Activated CD4-positive, alpha-beta memory T cell treated with anti-CD3 and anti-CD28 coated beads, Interleukin-2, amount 10 ng/mL, durations not matched to agents 7 days and 5 days (primary cell): ENCODE results near the gene SORD. TPM values are rescaled to one million over a fixed set of nuclear protein-coding genes. Genes with fewer than 3 reads are reported as not detected.
"Not testable (repeated sequence)": the region's sequence is repeated elsewhere in the genome, so short reads cannot be mapped to it uniquely, and the experiment has no call there.

Experiments used
- CTCF ChIA-PET: fragments of 350-600 bp; sonication (Branson Sonifier 250); formaldehyde crosslinking; loops from one replicate; lab custom pipeline; 2021; ENCODE audit warnings: antibody characterized with exemption, inconsistent platforms; lab: Charles Lee
- POLR2A ChIA-PET: fragments of 350-600 bp; sonication (Branson Sonifier 250); formaldehyde crosslinking; loops from one replicate; lab custom pipeline; 2021; ENCODE audit warnings: antibody characterized with exemption; lab: Charles Lee
- DNase-seq: peaks from one replicate; pipeline ENCODE4 v3.0.0-alpha.2; 2020
- H3K27ac Mint-ChIP-seq: one replicate; pipeline ENCODE4 v1.8.0; 2021; ENCODE audit warnings: mild to moderate bottlenecking, mixed read lengths
- H3K27me3 Mint-ChIP-seq: one replicate; pipeline ENCODE4 v1.8.0; 2021; ENCODE audit warnings: mixed read lengths
- H3K36me3 Mint-ChIP-seq: one replicate; pipeline ENCODE4 v1.8.0; 2021; ENCODE audit warnings: low read depth, mixed read lengths
- H3K4me1 Mint-ChIP-seq: one replicate; pipeline ENCODE4 v1.8.0; 2021; ENCODE audit warnings: mixed read lengths
- H3K4me3 Mint-ChIP-seq: one replicate; pipeline ENCODE4 v1.8.0; 2021; ENCODE audit warnings: mild to moderate bottlenecking, mixed read lengths
- H3K9me3 Mint-ChIP-seq: one replicate; pipeline ENCODE4 v1.8.0; 2021; ENCODE audit warnings: mixed read lengths
- total RNA-seq, 2 experiments: library from RNA; stranded (reverse); gene quantifications; one replicate each; pipeline ENCODE4 v1.2.3, GENCODE V29; 2021

The SORD gene
- total RNA-seq, 2 experiments from 2014 or later = 5.2 to 5.9 TPM

DNA sequence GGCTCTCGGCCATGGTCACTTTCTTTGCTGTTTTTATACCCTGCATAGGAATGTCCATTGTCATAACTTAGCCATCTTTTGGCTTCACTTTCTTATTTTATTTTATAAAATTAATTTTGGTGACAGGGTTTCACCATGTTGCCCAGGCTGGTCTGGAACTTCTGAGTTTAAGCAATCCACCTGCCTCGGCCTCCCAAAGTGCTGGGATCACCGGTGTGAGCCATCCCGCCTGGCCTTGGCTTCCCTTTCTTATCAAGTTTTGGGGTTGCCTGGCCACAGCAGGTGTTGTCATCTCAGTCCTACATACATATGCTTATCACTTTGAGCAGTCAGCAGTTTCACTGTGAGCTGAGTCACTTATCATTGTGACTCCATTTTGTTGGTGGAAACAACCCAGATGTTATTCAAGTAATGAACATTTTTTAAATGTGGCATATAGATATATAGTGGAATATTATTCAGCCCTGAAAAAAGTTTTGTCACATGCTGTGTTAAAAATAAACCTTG, 8.6 kb downstream of the SORD start:
- POLR2A ChIA-PET, H3K4me3 Mint-ChIP-seq, H3K27ac Mint-ChIP-seq, DNase-seq, H3K4me1 Mint-ChIP-seq, H3K9me3 Mint-ChIP-seq, H3K27me3 Mint-ChIP-seq, H3K36me3 Mint-ChIP-seq: not testable (repeated sequence)
- CTCF ChIA-PET = interaction anchor here (1.1 kb wide), 1 partner anchor 178 kb away, joined by 3 read pairs; no protein-coding TSS in a partner anchor

DNA sequence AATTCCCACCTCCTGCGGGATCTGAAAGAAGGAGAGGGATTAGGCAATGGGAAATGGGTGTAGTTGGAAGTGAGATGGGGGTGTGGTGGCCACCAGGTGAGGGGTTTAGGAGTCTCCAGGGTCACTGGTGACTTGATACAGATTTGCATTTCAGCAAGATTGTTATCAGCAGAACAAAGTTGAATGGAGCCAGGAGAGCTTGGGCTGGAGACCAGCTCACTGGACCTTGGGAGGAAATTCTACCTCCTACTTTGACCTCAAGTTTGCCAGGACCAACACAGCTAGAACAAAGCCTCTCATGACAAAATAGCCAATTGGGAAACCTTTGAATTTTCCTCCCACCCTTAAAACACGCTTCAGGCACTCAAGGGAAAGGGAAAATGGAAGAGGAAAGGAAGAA, 9.5 kb downstream of the SORD start:
- H3K27me3 Mint-ChIP-seq, H3K4me3 Mint-ChIP-seq, DNase-seq, H3K9me3 Mint-ChIP-seq, POLR2A ChIA-PET, CTCF ChIA-PET, H3K27ac Mint-ChIP-seq, H3K36me3 Mint-ChIP-seq: not testable (repeated sequence)
- peaks cover 15% of the 10 kb centered on the region for H3K4me1 Mint-ChIP-seq

DNA sequence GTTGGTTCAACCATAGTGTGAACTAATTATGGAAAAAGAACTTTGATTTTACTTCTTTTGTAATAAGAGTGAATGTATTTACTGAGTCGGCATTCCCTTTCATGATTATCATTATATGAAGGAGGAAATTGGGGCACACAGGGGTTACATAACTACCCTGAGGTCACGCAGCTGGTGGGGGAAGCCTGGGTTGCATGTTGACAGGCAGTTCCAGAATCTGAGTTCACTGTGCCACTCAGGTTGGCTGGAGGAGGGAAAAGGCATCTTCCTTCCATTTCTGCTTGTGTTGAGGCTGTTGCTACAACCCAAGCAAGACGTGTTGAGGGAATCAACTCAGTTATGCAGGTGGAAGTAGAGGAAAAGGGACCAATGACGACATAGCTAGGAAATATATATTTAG, 11.1 kb downstream of the SORD start:
- H3K4me3 Mint-ChIP-seq, POLR2A ChIA-PET, H3K9me3 Mint-ChIP-seq, H3K27ac Mint-ChIP-seq, H3K36me3 Mint-ChIP-seq, H3K27me3 Mint-ChIP-seq, DNase-seq: not testable (repeated sequence)
- CTCF ChIA-PET = interaction anchor here (1.2 kb wide), 1 partner anchor 441 kb away, joined by 3 read pairs; no protein-coding TSS in a partner anchor
- H3K4me1 Mint-ChIP-seq = peaks cover 21% of the 10 kb centered on the region

DNA sequence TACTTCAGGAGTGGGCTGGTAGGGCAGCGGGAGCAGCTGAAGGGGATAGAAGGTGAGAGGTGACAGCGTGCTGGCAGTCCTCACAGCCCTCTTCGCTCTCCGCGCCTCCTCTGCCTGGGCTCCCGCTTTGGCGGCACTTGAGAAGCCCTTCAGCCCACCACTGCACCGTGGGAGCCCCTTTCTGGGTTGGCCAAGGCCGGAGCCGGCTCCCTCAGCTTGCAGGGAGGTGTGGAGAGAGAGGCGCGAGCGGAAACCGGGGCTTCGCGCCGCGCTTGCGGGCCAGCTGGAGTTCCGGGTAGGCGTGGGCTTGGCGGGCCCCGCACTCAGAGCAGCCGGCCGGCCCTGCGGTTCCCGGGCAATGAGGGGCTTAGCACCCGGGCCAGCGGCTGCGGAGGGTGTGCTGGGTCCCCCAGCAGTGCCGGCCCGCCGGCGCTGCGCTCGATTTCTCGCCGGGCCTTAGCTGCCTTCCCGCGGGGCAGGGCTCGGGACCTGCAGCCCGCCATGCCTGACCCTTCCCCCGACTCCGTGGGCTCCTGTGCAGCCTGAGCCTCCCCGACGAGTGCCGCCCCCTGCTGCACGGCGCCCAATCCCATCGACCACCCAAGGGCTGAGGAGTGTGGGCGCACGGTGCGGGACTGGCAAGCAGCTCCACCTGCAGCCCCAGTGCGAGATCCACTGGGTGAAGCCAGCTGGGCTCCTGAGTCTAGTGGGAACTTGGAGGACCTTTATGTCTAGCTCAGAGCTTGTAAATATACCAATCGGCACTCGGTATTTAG, 11.8 kb downstream of the SORD start:
- H3K27ac Mint-ChIP-seq, H3K9me3 Mint-ChIP-seq, DNase-seq, H3K36me3 Mint-ChIP-seq, H3K27me3 Mint-ChIP-seq, POLR2A ChIA-PET, H3K4me3 Mint-ChIP-seq: not testable (repeated sequence)
- peaks cover 21% of the 10 kb centered on the region for H3K4me1 Mint-ChIP-seq
- CTCF ChIA-PET = interaction anchor here (1.2 to 3.8 kb wide), 3 partner anchors 12 to 442 kb away, joined by 3 to 24 read pairs (median 11); partner anchors contain the start of gene SORD

DNA sequence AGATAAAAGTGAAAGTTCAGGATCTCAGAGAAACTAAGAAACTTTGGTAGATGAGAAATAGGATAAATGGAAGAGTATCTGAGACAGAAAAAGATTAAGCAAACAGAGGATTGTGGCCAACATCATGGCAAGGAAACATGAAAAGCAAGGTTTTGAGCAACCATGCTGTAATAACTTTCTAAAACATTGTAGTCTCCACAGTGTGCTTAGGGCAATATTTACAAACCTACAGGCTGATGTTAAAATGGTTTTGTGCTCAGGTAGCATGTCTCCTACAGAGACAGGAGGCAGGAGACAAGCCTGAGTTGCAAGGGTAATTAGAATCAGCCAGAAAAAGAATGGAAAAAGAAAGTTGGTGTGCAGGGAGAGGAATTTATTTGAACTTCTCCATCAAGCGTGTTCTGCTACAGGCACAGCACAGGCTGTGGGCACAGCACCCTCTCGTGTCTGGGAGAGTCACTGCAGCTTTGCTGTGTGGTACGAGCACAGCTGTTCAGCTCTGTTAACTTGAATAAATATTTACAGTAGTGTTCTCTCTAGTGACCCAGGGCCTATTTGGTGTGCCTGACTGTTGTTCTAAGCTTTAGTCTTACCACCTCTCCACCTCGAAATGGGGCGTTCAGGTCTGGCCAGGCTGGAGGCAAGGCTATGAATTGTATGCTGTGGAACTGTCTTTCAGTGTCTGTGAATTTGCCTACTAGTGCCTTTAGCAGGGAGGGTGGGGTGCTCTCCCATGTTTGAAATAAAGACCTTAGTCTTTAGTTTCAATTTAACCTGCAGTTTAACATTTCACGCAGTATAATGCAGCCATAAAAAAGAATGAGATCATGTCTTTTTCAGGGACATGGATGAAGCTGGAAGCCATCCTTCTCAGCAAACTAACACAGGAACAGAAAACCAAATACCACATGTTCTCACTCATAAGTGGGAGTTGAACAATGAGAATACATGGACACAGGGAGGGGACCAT, 14.1 kb downstream of the SORD start:
- H3K27me3 Mint-ChIP-seq, H3K27ac Mint-ChIP-seq, POLR2A ChIA-PET, H3K9me3 Mint-ChIP-seq, H3K4me3 Mint-ChIP-seq, H3K36me3 Mint-ChIP-seq: not testable (repeated sequence)
- DNase-seq = peak; percentile 76
- CTCF ChIA-PET = interaction anchor here (0.6 to 3.8 kb wide), 9 partner anchors 14 to 458 kb away, joined by 3 to 24 read pairs (median 4); partner anchors contain the start of gene SORD
- H3K4me1 Mint-ChIP-seq = peaks cover 21% of the 10 kb centered on the region

DNA sequence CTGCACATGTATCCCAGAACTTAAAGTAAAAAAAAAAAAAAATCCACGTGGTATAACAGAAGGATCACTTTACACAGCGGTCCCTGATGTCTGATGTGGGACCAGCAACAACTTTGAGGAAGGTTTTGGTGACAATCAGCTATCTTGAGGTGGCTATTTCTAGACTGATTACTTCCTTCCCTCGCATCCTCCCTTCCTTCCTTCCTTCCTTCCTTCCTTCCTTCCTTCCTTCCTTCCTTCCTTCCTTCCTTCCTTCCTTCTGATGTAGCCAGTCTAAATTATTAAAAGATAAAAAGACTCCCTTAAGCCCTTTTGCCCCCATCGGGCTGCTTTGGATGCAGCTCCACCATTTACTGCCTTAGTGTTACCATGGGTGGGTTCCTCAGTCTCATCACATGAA, 14.9 kb downstream of the SORD start:
- POLR2A ChIA-PET = no interaction called here
- no peak overlapping the region for H3K27ac Mint-ChIP-seq
- H3K36me3 Mint-ChIP-seq = no peaks in the 10 kb centered on the region
- peaks cover 21% of the 10 kb centered on the region for H3K4me1 Mint-ChIP-seq
- DNase-seq = no peak
- CTCF ChIA-PET = interaction anchor here (0.6 to 3.8 kb wide), 3 partner anchors 15 to 185 kb away, joined by 3 to 24 read pairs (median 11); partner anchors contain the start of gene SORD
- H3K9me3 Mint-ChIP-seq = no peaks in the 10 kb centered on the region
- H3K27me3 Mint-ChIP-seq = no peaks in the 10 kb centered on the region
- no peak overlapping the region for H3K4me3 Mint-ChIP-seq

DNA sequence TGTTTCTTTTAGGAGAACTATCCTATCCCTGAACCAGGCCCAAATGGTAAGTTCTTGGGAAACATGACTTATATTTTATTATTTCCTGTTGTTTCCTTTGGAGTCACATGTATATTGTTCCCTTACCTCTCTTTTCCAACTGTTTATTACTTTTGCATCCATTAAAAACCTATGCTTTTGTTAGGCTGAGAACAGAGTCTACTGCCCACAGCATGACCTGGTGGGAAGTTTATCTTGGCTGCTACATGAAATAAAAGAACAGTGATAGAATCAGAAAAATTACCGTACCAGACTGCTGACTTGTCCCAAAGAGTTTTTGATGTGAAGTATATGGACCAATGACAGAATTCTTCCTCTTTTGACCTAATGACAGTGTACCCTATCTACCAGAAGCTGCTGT, 17.4 kb downstream of the SORD start:
- H3K36me3 Mint-ChIP-seq, H3K27ac Mint-ChIP-seq, CTCF ChIA-PET, H3K4me3 Mint-ChIP-seq, DNase-seq, H3K27me3 Mint-ChIP-seq, POLR2A ChIA-PET, H3K9me3 Mint-ChIP-seq: not testable (repeated sequence)
- peaks cover 21% of the 10 kb centered on the region for H3K4me1 Mint-ChIP-seq

DNA sequence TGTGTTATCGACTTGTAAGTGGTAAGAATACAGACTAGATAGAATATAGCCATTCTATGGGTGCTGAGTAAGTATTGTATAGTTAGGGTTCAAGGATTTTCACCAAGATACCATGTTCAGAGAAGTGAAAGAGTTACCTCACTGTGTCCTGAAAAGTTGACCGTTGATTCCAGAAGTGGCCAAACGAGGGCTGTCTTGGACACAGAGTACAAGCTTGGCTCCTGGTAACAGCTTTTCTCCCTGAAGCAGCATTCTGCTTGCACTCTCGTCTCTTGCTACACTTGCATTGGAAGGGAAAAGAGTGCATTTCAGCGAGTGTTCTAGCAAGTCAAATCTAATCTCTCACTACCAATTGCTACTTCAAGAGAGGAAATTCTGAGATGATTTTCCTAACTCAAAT, 18.5 kb downstream of the SORD start:
- H3K36me3 Mint-ChIP-seq, H3K4me3 Mint-ChIP-seq, POLR2A ChIA-PET, DNase-seq, H3K27me3 Mint-ChIP-seq, H3K27ac Mint-ChIP-seq, H3K9me3 Mint-ChIP-seq, CTCF ChIA-PET: not testable (repeated sequence)
- peaks cover 15% of the 10 kb centered on the region for H3K4me1 Mint-ChIP-seq

DNA sequence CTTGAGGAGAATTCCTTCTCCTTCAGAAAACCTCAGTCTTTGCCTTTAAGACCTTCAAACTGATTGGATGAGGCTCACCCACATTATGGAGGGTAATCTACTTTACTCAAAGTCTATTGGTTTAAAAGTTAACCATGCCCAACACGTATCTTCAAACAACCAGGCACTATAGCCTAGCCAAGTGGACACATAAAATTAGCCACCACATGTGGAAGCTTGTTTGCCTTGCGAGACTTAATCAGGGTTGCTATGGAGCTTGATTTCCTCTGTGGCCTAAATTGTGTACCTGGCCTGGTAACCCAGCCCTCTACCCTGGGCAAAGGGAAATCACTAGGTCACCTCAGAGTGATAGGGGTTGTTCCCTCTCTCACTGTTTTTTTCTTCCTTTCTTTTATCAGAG, 19.9 kb downstream of the SORD start:
- H3K36me3 Mint-ChIP-seq, POLR2A ChIA-PET, CTCF ChIA-PET, DNase-seq, H3K27ac Mint-ChIP-seq, H3K4me1 Mint-ChIP-seq, H3K9me3 Mint-ChIP-seq, H3K4me3 Mint-ChIP-seq, H3K27me3 Mint-ChIP-seq: not testable (repeated sequence)

DNA sequence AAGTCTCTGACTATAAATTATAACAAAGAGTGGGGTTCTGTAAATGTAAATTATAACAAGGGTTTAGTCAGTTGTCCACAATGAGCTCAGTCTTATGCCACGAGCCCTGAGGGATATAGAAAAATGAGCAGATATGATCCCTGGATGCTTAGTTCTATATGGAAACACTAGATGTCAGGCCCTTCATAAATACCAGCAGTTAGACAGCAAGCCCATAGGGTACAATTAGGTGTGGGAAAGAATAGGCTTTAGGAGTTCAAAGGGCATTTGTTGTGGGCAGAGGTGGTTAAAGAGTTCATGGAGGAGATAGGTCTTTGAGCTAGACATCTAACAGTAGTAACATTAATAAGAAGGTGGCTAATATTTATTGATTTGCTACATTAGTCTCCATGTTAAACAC, 21.3 kb downstream of the SORD start:
- DNase-seq, H3K4me1 Mint-ChIP-seq, H3K27me3 Mint-ChIP-seq, H3K4me3 Mint-ChIP-seq, H3K27ac Mint-ChIP-seq, CTCF ChIA-PET, H3K9me3 Mint-ChIP-seq, POLR2A ChIA-PET: not testable (repeated sequence)
- H3K36me3 Mint-ChIP-seq = peaks cover 13% of the 10 kb centered on the region

DNA sequence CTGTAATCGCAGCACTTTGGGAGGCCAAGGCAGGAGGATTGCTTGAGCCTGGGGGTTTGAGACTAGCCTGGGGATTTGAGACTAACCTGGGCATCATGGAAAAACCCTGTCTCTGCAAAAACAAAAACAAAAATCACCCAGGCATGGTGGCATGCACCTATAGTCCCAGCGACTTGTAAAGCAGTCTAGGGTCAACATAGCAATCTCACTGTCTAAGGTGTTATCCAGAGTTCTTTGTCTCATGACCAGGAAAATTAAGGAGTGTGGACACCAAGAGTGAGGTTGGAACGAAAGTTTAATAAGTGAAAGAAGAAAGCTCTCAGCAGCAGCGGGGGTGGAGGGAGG, 25.4 kb downstream of the SORD start:
- H3K4me3 Mint-ChIP-seq, DNase-seq, CTCF ChIA-PET, H3K27me3 Mint-ChIP-seq, H3K27ac Mint-ChIP-seq, POLR2A ChIA-PET, H3K4me1 Mint-ChIP-seq: not testable (repeated sequence)
- Mint-ChIP-seq H3K36me3 (peaks cover 22% of the 10 kb centered on the region), H3K9me3 (peaks cover 10% of the 10 kb centered on the region)

DNA sequence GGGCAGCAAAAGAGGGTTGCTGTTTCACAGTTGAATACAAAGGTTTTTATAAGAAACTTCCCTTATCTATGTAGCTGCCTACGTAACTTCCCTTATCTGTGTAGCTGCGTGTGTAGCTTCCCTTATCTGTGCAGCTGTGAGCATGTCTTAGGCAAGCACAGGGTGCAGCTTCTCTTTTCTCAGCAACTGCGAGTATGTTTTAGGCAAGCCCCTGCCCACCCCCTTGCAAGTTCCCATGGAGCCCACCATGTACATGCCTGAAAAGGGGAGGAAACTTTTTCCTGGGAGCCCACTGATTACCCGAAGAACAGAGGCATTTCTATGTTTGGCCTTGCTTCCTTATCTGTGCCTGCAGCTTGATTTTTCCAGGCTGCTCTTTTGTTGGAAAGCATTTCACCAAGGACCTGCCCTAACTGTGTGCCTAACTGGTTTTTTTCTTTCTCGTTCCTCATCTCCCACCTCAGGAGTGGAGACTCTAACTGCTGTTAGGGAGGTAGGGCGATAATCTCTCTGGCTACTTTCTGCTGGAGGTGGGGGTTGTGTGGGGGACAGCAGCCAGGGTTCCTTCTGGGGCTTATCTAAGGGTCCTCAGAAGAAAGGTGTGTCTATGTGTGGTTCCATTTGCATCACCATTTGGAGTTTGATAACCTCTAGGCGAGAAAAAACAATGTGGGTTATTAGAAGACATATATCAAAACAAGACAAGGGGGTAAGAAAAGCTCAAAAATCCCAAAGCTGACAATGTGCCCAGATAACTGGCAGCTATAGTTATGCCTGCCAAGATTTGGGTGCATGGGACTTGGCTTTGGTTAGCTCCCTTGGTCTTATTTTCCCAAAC, 26.0 kb downstream of the SORD start:
- no peaks in the 10 kb centered on the region for H3K4me1 Mint-ChIP-seq
- ChIA-PET CTCF (no interaction called here), POLR2A (no interaction called here)
- H3K36me3 Mint-ChIP-seq = peaks cover 22% of the 10 kb centered on the region
- DNase-seq = no peak
- H3K27ac Mint-ChIP-seq = no peak overlapping the region
- no peaks in the 10 kb centered on the region for H3K27me3 Mint-ChIP-seq
- peaks cover 10% of the 10 kb centered on the region for H3K9me3 Mint-ChIP-seq
- no peak overlapping the region for H3K4me3 Mint-ChIP-seq
